ENCODE measurements around the gene RBCK1. TPM values are rescaled to one million over a fixed set of nuclear protein-coding genes. Genes with fewer than 3 reads are reported as not detected.

RBCK1 gene
- total and polyA plus RNA-seq, 9 of the 15 experiments (the other 6 are each of a cell fraction or from before 2014, with no cell fraction given): 5.9 to 59.3 (median 26.5) TPM

GRCh38 chr20:401682-402495, 6.2 kb upstream of the RBCK1 start (continued):
- TF ChIP-seq E4F1 (CRISPR knock-in tag; IDR thresholded peaks at IDR 0.05; ENCODE audit: borderline replicate concordance): no peak
- peak; percentile 89 for TF ChIP-seq MEIS2 (IDR thresholded peaks at IDR 0.05; ENCODE audit: partially characterized antibody)
- TF ChIP-seq POLR2AphosphoS5 (IDR thresholded peaks at IDR 0.05; ENCODE audit: control insufficient read depth, insufficient read depth, low read depth, low read length): no peak
- no peak for TF ChIP-seq CBX5 (IDR thresholded peaks at IDR 0.05; ENCODE audit: borderline replicate concordance, low read depth)
- TF ChIP-seq PCBP1 (IDR thresholded peaks at IDR 0.05; ENCODE audit: low read depth, low read length, poor library complexity, severe bottlenecking): no peak
- no peak for TF ChIP-seq MYNN (IDR thresholded peaks at IDR 0.05)
- TF ChIP-seq MYNN (CRISPR knock-in tag; IDR thresholded peaks at IDR 0.05): no peak
- peak; percentile 67; the same call in 1 of the 2 replicates for TF ChIP-seq NCOA1 (IDR thresholded peaks at IDR 0.05; ENCODE audit: low read depth)
- TF ChIP-seq ZNF766 (CRISPR knock-in tag; conservative IDR thresholded peaks at IDR 0.05): 0 out of 2 replicates have a peak, but pooled peaks have one; percentile 67
- peak; percentile 86 for TF ChIP-seq DPF2 (IDR thresholded peaks at IDR 0.05)
- no peak for TF ChIP-seq NFYB (IDR thresholded peaks at IDR 0.05; ENCODE audit: extremely low read depth, insufficient read length)
- no peak for TF ChIP-seq IFI16 (CRISPR knock-in tag; IDR thresholded peaks at IDR 0.05)
- TF ChIP-seq MYBL2 (IDR thresholded peaks at IDR 0.05; ENCODE audit: low read depth): no peak
- no peak for TF ChIP-seq MYBL2 (CRISPR knock-in tag; IDR thresholded peaks at IDR 0.05; ENCODE audit: borderline replicate concordance)
- TF ChIP-seq PML (IDR thresholded peaks at IDR 0.05; ENCODE audit: low read length): no peak
- no peak for TF ChIP-seq PTRF (tag; IDR thresholded peaks at IDR 0.05)
- TF ChIP-seq NCOR1 (IDR thresholded peaks at IDR 0.05): no peak; the same call in 1 of the 2 replicates
- TF ChIP-seq SNIP1 (IDR thresholded peaks at IDR 0.05; ENCODE audit: low read depth): no peak
- TF ChIP-seq SMAD2 (IDR thresholded peaks at IDR 0.05; ENCODE audit: low read depth, low read length): no peak
- TF ChIP-seq, protein P1, sequence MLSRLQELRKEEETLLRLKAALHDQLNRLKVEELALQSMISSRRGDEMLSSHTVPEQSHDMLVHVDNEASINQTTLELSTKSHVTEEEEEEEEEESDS (CRISPR knock-in tag; IDR thresholded peaks at IDR 0.05): no peak
- no peak; the same call in 1 of the 2 replicates for TF ChIP-seq ZNF24 (IDR thresholded peaks at IDR 0.05)
- TF ChIP-seq ZNF408 (CRISPR knock-in tag; IDR thresholded peaks at IDR 0.05; ENCODE audit: low read depth): no peak
- 0 out of 2 replicates have a peak, but pooled peaks have one; percentile 42 for TF ChIP-seq SP1 (CRISPR knock-in tag; IDR thresholded peaks at IDR 0.05)
- no peak for TF ChIP-seq KDM1A (IDR thresholded peaks at IDR 0.05)
- TF ChIP-seq, protein P2, sequence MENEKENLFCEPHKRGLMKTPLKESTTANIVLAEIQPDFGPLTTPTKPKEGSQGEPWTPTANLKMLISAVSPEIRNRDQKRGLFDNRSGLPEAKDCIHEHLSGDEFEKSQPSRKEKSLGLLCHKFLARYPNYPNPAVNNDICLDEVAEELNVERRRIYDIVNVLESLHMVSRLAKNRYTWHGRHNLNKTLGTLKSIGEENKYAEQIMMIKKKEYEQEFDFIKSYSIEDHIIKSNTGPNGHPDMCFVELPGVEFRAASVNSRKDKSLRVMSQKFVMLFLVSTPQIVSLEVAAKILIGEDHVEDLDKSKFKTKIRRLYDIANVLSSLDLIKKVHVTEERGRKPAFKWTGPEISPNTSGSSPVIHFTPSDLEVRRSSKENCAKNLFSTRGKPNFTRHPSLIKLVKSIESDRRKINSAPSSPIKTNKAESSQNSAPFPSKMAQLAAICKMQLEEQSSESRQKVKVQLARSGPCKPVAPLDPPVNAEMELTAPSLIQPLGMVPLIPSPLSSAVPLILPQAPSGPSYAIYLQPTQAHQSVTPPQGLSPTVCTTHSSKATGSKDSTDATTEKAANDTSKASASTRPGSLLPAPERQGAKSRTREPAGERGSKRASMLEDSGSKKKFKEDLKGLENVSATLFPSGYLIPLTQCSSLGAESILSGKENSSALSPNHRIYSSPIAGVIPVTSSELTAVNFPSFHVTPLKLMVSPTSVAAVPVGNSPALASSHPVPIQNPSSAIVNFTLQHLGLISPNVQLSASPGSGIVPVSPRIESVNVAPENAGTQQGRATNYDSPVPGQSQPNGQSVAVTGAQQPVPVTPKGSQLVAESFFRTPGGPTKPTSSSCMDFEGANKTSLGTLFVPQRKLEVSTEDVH (IDR thresholded peaks at IDR 0.05; ENCODE audit: low read depth, partially characterized antibody): peak; percentile 42
- no peak for TF ChIP-seq TFAM (CRISPR knock-in tag; conservative IDR thresholded peaks at IDR 0.05)
